ENCODE data around the gene CHST11. TPM values are rescaled to one million over a fixed set of nuclear protein-coding genes. Genes with fewer than 3 reads are reported as not detected.
A peak's percentile ranks its signal among the peaks of the same experiment; 100 is the strongest.

The CHST11 gene
- total and polyA plus RNA-seq, 10 donors: 5.2 to 65.1 (median 48.4) TPM

- Histone ChIP-seq H3K36me3 (peaks cover 0 to 9% (median 0%) of the 10 kb centered on the region in 6 donors), H3K4me3 (no peak overlapping the region), H3K4me1 (peaks cover 4 to 81% (median 30%) of the 10 kb centered on the region in 6 donors), H3K27me3 (replicated peaks in 1 of 7) (no peaks in the 10 kb centered on the region), H3K9me3 (no peaks in the 10 kb centered on the region), H3K27ac (no peak overlapping the region)
- 44 to 74% (median 50%) methylated on average over 3 of the region's 3 CpGs for WGBS, 5 donors
- DNase-seq: no peak
- no peak for TF ChIP-seq POLR2AphosphoS5 (IDR thresholded peaks at IDR 0.05)
- TF ChIP-seq POLR2A (IDR thresholded peaks at IDR 0.05): no peak
- TF ChIP-seq CTCF (IDR thresholded peaks at IDR 0.05 in 8 of 11, conservative IDR thresholded peaks at IDR 0.05 in 3 of 11): no peak
- intact Hi-C loops (cut with DNase I; ENCODE audit: low total_unique reads): no loop called here
Observed at GRCh38 chr12:104622928-104623327, 166.2 kb downstream of the CHST11 start.

GRCh38 chr12:104623883-104624282, 167.1 kb downstream of the CHST11 start:
- 56 to 74% (median 65%) methylated on average over 7 of the region's 7 CpGs for WGBS, 5 donors
- Histone ChIP-seq H3K4me1 (peaks cover 4 to 90% (median 30%) of the 10 kb centered on the region in 6 donors), H3K4me3 (no peak overlapping the region), H3K27me3 (replicated peaks in 1 of 7) (no peaks in the 10 kb centered on the region), H3K9me3 (no peaks in the 10 kb centered on the region), H3K27ac (peak overlapping the region in 1 of 8 donors; percentile 7), H3K36me3 (peaks cover 0 to 11% (median 0%) of the 10 kb centered on the region in 6 donors)
- no peak for TF ChIP-seq CTCF (IDR thresholded peaks at IDR 0.05 in 8 of 11, conservative IDR thresholded peaks at IDR 0.05 in 3 of 11)
- no peak for TF ChIP-seq POLR2AphosphoS5 (IDR thresholded peaks at IDR 0.05)
- TF ChIP-seq POLR2A (IDR thresholded peaks at IDR 0.05): no peak
- intact Hi-C loops (cut with DNase I; ENCODE audit: low total_unique reads): no loop called here
- DNase-seq: no peak

GRCh38 chr12:104624529-104624928, 167.8 kb downstream of the CHST11 start:
- Histone ChIP-seq H3K36me3 (peaks cover 0 to 11% (median 0%) of the 10 kb centered on the region in 6 donors), H3K4me1 (peaks cover 4 to 95% (median 30%) of the 10 kb centered on the region in 6 donors), H3K27me3 (replicated peaks in 1 of 7) (no peaks in the 10 kb centered on the region), H3K4me3 (no peak overlapping the region), H3K9me3 (no peaks in the 10 kb centered on the region), H3K27ac (peak overlapping the region in 1 of 8 donors; percentile 32)
- DNase-seq: no peak
- intact Hi-C loops (cut with DNase I; ENCODE audit: low total_unique reads): no loop called here
- WGBS, 5 donors: 92 to 98% (median 93%) methylated on average over 6 of the region's 6 CpGs
- no peak for TF ChIP-seq CTCF (IDR thresholded peaks at IDR 0.05 in 8 of 11, conservative IDR thresholded peaks at IDR 0.05 in 3 of 11)
- TF ChIP-seq POLR2AphosphoS5 (IDR thresholded peaks at IDR 0.05): no peak
- TF ChIP-seq POLR2A (IDR thresholded peaks at IDR 0.05): no peak

- peaks cover 4 to 91% (median 21%) of the 10 kb centered on the region in 6 donors for H3K4me1 ChIP-seq
- intact Hi-C loops (cut with DNase I; ENCODE audit: low total_unique reads): no loop called here
- no peak for TF ChIP-seq CTCF (IDR thresholded peaks at IDR 0.05 in 8 of 11, conservative IDR thresholded peaks at IDR 0.05 in 3 of 11)
- TF ChIP-seq POLR2AphosphoS5 (IDR thresholded peaks at IDR 0.05): no peak
- TF ChIP-seq POLR2A (IDR thresholded peaks at IDR 0.05): no peak
Observed at GRCh38 chr12:104626069-104626837, 169.5 kb downstream of the CHST11 start.

More at GRCh38 chr12:104626069-104626837, 169.5 kb downstream of the CHST11 start:
- H3K9me3 ChIP-seq: no peaks in the 10 kb centered on the region
- DNase-seq: no peak
- H3K4me3 ChIP-seq: no peak overlapping the region
- 70 to 81% (median 76%) methylated on average over 5 of the region's 5 CpGs for WGBS, 5 donors
- H3K27ac ChIP-seq: peak overlapping the region in 5 of 8 donors; percentile 14 to 32 (median 20)
- H3K36me3 ChIP-seq: peaks cover 0 to 11% (median 0%) of the 10 kb centered on the region in 6 donors
- H3K27me3 ChIP-seq (replicated peaks in 1 of 7): no peaks in the 10 kb centered on the region

Data from spleen (tissue), 11 donors.